G401 (cell line): ENCODE data around the gene PI16. TPM values are rescaled to one million over a fixed set of nuclear protein-coding genes. Genes with fewer than 3 reads are reported as not detected.

ENCODE experiments used
- DNase-seq: peaks from one replicate; pipeline ENCODE4 v3.0.0-alpha.2; 2015; ENCODE audit warnings: low spot score
- in situ Hi-C: cut with HindIII; loops from 2 replicates; pipeline ENCODE4 v1.10.0; 2016; ENCODE audit warnings: low sequenced_read_pairs, mixed read lengths
- total RNA-seq: library from RNA; depleted of rRNA; stranded (reverse); fragments of >200 nt; shearing (Covaris generic); gene quantifications from 2 replicates; pipeline ENCODE4 v1.2.3, GENCODE V29; 2014; rRNA removed

PI16 gene
- total RNA-seq, 1 experiment from 2014 or later, result not detected

DNA sequence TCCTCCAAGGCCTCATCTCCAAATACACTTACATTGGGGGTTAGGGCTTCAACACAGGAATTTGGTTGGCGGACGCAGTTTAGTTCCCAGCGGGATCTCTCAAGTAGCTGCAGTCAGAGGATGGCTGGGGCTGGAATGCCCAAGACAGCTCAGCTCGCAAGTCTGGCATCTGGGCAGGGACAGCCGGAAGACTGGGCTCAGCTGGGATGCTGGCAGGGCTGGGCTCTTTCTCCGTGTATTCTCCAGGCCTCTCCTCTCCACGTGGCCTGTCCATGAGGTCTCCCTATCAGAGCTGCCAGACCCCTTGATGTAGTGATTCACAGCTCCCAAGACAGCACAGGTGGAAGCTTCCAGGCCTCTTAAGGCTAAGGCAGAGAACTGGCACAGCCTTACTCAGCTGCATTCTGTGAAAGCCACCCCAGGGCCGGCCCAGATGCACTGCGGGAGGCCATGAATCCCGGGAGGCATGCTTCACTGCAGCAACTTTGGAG, 55.9 kb downstream of the PI16 start:
- DNase-seq, result no peak
- in situ Hi-C loops, result no loop called here

DNA sequence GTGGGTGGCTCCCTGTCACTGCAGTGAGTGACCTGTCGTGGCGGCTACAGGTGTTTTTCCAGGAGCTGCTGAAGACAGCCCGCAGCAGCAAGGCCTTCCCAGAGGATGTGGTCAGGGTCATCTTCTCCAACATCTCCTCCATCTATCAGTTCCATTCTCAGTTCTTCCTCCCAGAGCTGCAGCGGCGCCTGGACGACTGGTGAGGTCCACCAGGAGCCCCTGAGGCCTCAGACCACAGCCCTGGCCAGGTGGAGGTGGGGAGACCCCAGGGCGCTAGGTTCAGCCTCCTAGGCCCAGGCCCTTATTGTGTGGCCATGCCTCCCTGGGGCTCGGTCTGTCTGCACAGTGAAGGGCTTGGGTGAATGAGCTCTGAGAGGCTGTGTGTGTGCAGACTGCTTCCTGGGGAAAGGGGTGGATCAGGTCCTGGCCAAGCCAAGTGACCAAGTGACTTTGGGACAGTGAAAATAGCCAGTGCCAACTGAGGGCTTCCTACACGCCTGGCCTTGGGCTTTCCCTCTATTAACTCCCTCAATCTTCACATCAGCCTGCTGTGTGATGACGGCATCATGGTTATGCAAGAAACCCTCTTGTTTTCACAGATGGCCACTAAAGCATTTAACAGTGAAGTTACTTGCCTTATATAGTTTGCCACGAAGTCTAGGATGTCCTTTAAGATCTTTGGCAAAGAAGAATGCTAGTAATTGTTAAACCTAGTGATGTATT, 57.3 kb downstream of the PI16 start:
- in situ Hi-C loops, result no loop called here
- DNase-seq, result no peak

DNA sequence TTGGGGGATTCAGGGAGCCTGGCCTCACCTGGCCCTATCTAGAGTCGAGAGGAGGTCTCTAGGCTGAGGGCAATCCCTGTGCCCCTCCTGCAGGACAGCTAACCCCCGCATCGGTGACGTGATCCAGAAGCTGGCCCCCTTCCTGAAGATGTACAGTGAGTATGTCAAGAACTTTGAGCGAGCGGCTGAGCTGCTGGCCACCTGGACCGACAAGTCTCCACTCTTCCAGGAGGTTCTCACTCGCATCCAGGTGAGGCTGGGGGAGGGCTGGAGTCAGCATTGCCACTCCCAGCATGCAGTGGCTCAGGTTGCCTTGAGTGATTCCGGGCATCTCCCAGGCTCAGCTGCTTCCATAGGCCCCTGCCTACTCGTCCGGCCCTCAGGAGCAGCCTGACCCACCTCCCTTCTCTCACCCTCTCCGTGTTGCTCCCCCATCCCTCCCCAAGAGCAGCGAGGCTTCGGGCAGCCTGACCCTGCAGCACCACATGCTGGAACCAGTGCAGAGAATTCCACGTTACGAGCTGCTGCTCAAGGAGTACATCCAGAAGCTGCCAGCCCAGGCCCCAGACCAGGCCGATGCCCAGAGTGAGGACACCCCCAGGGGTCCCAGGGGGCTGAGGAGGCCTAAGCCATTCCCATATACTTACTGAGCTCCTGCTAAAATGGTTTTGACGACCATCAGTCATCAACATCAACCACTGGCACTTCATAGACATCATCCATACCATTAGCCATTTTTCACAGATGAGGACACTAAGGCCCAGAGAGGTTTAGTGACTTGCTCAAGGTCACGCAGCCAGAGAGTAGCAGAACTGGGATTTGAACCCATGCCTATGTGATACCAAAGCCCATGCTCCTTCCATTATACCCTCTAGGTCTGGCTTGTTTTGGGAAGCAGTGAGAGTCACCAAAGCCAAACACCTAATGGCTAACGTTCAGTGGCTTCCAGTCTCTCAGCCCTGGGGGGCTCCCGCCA, 59.3 kb downstream of the PI16 start:
- in situ Hi-C loops, result no loop called here
- DNase-seq, result no peak

Other genes with a start within 250 kb of the PI16 start
- 28.1 and 37.6 TPM in 2 replicates for gene CPNE5, start 115.3 kb upstream of the PI16 start, total RNA-seq
- 62.5 and 124 TPM in 2 replicates for gene PPIL1, start 79.9 kb upstream of the PI16 start, total RNA-seq
- 22.5 and 30.1 TPM in 2 replicates for gene C6orf89, start 68.8 kb upstream of the PI16 start, total RNA-seq
- 389 and 393 TPM in 2 replicates for gene MTCH1, start 31.5 kb downstream of the PI16 start, total RNA-seq
- 0.55 and 1.2 TPM in 2 replicates for gene FGD2, start 50.9 kb downstream of the PI16 start, total RNA-seq
- 70.4 and 71.6 TPM in 2 replicates for gene PIM1, start 215.4 kb downstream of the PI16 start, total RNA-seq